Thoracic aorta (tissue), 2 donors: ENCODE data around the gene PLEKHA6. TPM values are rescaled to one million over a fixed set of nuclear protein-coding genes. Genes with fewer than 3 reads are reported as not detected.

Source experiments
- ATAC-seq: fragments of 150-250 bp; one replicate; pipeline ENCODE4 v1.8.0; 2017; ENCODE audit warnings: low read depth; ENCODE audit not compliant: insufficient number of reproducible peaks, low FRiP score
- DNase-seq: peaks from one replicate; pipeline ENCODE4 v3.0.0-alpha.2; 2020; ENCODE audit warnings: low spot score
- H3K27ac ChIP-seq, 2 donors: fragments of 200-600 bp; sonication (generic); 1 replicate in 1 of 2; 2 replicates in 1 of 2; pipeline ENCODE4 v1.5.1; 2016; ENCODE audit warnings: mild to moderate bottlenecking in 2 of 2, moderate library complexity in 2 of 2
- H3K27me3 ChIP-seq: fragments of 200-600 bp; sonication (generic); replicated peaks from 2 replicates; pipeline ENCODE4 v1.6.0; 2016; ENCODE audit warnings: mild to moderate bottlenecking; ENCODE audit not compliant: insufficient read depth
- H3K36me3 ChIP-seq: fragments of 200-600 bp; sonication (generic); one replicate; pipeline ENCODE4 v1.5.1; 2016
- H3K4me1 ChIP-seq, 2 donors: fragments of 200-600 bp; sonication (generic); 1 replicate in 1 of 2; 2 replicates in 1 of 2; pipeline versions ENCODE4 v1.5.1 to v1.6.0; 2016; ENCODE audit warnings: low read depth in 2 of 2, mild to moderate bottlenecking in 1 of 2; ENCODE audit not compliant: control insufficient read depth in 1 of 2
- H3K4me3 ChIP-seq: fragments of 200-600 bp; sonication (generic); 2 replicates; pipeline ENCODE4 v1.5.1; 2016; ENCODE audit warnings: mild to moderate bottlenecking
- H3K9me3 ChIP-seq: fragments of 200-600 bp; sonication (generic); 2 replicates; pipeline ENCODE4 v1.5.1; 2016
- CTCF ChIP-seq: fragments of 200-600 bp; sonication (generic); IDR thresholded peaks from one replicate; pipeline ENCODE4 v1.5.1; 2019; ENCODE audit warnings: antibody characterized with exemption
- total RNA-seq, 2 donors: library from RNA; depleted of rRNA; stranded (reverse); fragments of >200 nt; gene quantifications; one replicate each; pipeline versions ENCODE4 v1.1.0 to v1.2.3, GENCODE V29; 2016

The PLEKHA6 gene
- total RNA-seq, 2 donors from 2014 or later, result 5.1 to 6.9 TPM

GRCh38 chr1:204390751-204391466 lies 31.2 kb upstream of the PLEKHA6 start:
- no peak for DNase-seq
- no peak overlapping the region for H3K27ac ChIP-seq
- no peaks in the 10 kb centered on the region for H3K36me3 ChIP-seq
- ATAC-seq, result no peak
- no peaks in the 10 kb centered on the region for H3K4me1 ChIP-seq
- no peak for TF ChIP-seq CTCF
- H3K4me3 ChIP-seq, result no peak overlapping the region
- no peaks in the 10 kb centered on the region for H3K9me3 ChIP-seq
- no peaks in the 10 kb centered on the region for H3K27me3 ChIP-seq

DNA sequence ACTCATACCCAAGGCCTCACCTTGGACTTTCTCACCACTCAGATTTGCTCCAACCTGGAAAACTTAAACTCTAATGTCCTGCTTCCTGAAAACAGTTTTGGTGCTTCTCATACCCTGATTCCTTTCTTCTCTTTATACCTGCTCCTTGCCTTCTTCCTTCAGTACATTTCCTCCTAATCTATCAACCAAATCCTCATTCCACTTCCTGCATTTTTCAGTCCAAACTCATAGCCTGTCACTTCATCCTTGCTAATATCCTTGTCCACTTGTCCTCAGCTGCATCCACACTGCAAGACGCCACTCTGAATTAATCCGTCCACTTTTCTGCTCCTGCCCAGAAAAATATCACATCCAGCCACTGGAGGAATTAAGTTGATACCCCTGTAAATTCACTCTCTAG lies 26.0 kb upstream of the PLEKHA6 start:
- ATAC-seq, result no peak
- no peak for TF ChIP-seq CTCF

GRCh38 chr1:204384636-204385352 lies 25.1 kb upstream of the PLEKHA6 start:
- no peak for TF ChIP-seq CTCF
- ATAC-seq, result no peak

More for the DNA sequence above, 26.0 kb upstream of the PLEKHA6 start:
- H3K27me3 ChIP-seq, result no peaks in the 10 kb centered on the region
- no peak for DNase-seq
- no peak overlapping the region for H3K4me3 ChIP-seq
- H3K4me1 ChIP-seq, result peaks cover 0 to 12% of the 10 kb centered on the region in 2 donors
- H3K36me3 ChIP-seq, result no peaks in the 10 kb centered on the region
- H3K27ac ChIP-seq, result no peak overlapping the region
- H3K9me3 ChIP-seq, result no peaks in the 10 kb centered on the region

DNA sequence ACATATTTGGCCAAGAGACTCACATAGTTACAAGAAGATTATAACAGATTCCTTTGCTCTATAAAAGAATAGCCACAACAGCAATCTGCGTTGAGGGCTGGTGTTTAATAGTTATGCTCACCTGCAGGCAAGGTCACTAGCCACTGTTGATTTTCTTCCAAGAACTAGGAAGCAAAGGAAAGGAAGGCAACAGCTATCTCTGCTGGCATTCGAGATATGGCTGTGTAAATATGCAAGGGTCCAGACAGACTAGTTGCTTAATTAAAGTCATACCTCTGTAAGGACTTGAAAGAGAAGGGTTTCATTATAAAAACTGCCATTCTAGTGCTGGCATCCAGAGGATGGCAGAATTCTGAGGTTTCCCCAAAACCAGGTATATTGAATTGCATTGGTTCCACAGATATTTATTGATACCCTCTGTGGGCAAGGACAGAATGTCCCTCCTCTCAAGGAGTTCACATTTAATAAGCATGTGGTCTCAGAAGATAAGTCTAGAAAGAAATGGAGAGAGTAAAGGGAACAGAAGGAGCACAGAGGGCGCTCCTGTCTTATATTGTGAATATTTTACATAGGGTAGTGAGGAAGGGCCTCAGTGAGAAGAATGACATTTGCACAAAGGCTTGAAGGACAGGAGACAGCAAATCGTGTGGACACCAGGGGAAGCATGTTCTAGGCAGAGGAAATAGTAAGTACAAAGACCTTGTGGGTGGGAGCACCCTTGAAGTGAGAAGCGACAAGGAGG lies 23.6 kb upstream of the PLEKHA6 start:
- H3K9me3 ChIP-seq, result no peaks in the 10 kb centered on the region
- peaks cover 1 to 14% of the 10 kb centered on the region in 2 donors for H3K4me1 ChIP-seq
- ATAC-seq (no peak), DNase-seq (no peak)
- no peaks in the 10 kb centered on the region for H3K36me3 ChIP-seq
- no peak overlapping the region for H3K27ac ChIP-seq
- no peaks in the 10 kb centered on the region for H3K27me3 ChIP-seq
- no peak overlapping the region for H3K4me3 ChIP-seq
- TF ChIP-seq CTCF, result no peak

More at GRCh38 chr1:204384636-204385352, 25.1 kb upstream of the PLEKHA6 start:
- no peak overlapping the region for H3K4me3 ChIP-seq
- H3K27me3 ChIP-seq, result no peaks in the 10 kb centered on the region
- H3K27ac ChIP-seq, result no peak overlapping the region
- no peaks in the 10 kb centered on the region for H3K9me3 ChIP-seq
- DNase-seq, result no peak
- no peaks in the 10 kb centered on the region for H3K36me3 ChIP-seq
- peaks cover 0 to 12% of the 10 kb centered on the region in 2 donors for H3K4me1 ChIP-seq

- no peak for TF ChIP-seq CTCF
- DNase-seq (no peak), ATAC-seq (no peak)
- Histone ChIP-seq H3K27ac (no peak overlapping the region), H3K4me3 (peak overlapping the region; percentile 40), H3K4me1 (peaks cover 6 to 20% of the 10 kb centered on the region in 2 donors), H3K27me3 (no peaks in the 10 kb centered on the region), H3K36me3 (no peaks in the 10 kb centered on the region), H3K9me3 (no peaks in the 10 kb centered on the region)
Measured at GRCh38 chr1:204382714-204383083, 23.0 kb upstream of the PLEKHA6 start.
